Measurements from ENCODE around the gene PDE4D.
"Not testable (repeated sequence)": the region's sequence is repeated elsewhere in the genome, so short reads cannot be mapped to it uniquely, and the experiment has no call there.

Gene PDE4D

GRCh38 chr5:59303289-59303716 is 590.2 kb downstream of the PDE4D start:
- DNase-seq; H3K4me1 Mint-ChIP-seq (ENCODE audit: low read depth in 2 of 2); H3K27ac Mint-ChIP-seq; H3K9me3 Mint-ChIP-seq; H3K4me3 Mint-ChIP-seq; ATAC-seq (replicated peaks); H3K36me3 Mint-ChIP-seq (ENCODE audit: insufficient read depth): not testable (repeated sequence)
- peaks cover 0 to 22% of the 10 kb centered on the region in 2 donors for H3K27me3 Mint-ChIP-seq

GRCh38 chr5:59302509-59302908 is 591.0 kb downstream of the PDE4D start:
- not testable (repeated sequence) for H3K4me1 Mint-ChIP-seq (ENCODE audit: low read depth in 2 of 2); H3K36me3 Mint-ChIP-seq (ENCODE audit: insufficient read depth); DNase-seq; H3K27ac Mint-ChIP-seq; H3K4me3 Mint-ChIP-seq; H3K9me3 Mint-ChIP-seq; ATAC-seq (replicated peaks)
- peaks cover 0 to 22% of the 10 kb centered on the region in 2 donors for H3K27me3 Mint-ChIP-seq

- no peak for ATAC-seq (replicated peaks)
- DNase-seq: no peak
- Mint-ChIP-seq H3K4me3 (no peak overlapping the region), H3K4me1 (ENCODE audit: low read depth in 2 of 2) (peaks cover 5 to 11% of the 10 kb centered on the region in 2 donors), H3K27ac (no peak overlapping the region), H3K9me3 (peaks cover 1 to 7% of the 10 kb centered on the region in 2 donors), H3K36me3 (ENCODE audit: insufficient read depth) (no peaks in the 10 kb centered on the region), H3K27me3 (peaks cover 0 to 22% of the 10 kb centered on the region in 2 donors)
Measured at GRCh38 chr5:59301727-59302126, 591.8 kb downstream of the PDE4D start.

GRCh38 chr5:59300930-59301329 is 592.6 kb downstream of the PDE4D start:
- ATAC-seq (replicated peaks) (no peak), DNase-seq (no peak)
- Mint-ChIP-seq H3K27ac (no peak overlapping the region), H3K27me3 (peaks cover 0 to 18% of the 10 kb centered on the region in 2 donors), H3K9me3 (peaks cover 1 to 7% of the 10 kb centered on the region in 2 donors), H3K36me3 (ENCODE audit: insufficient read depth) (no peaks in the 10 kb centered on the region), H3K4me1 (ENCODE audit: low read depth in 2 of 2) (peaks cover 5 to 16% of the 10 kb centered on the region in 2 donors), H3K4me3 (no peak overlapping the region)

GRCh38 chr5:59299006-59299405 is 594.5 kb downstream of the PDE4D start:
- no peak for ATAC-seq (replicated peaks)

GRCh38 chr5:59296317-59297264 is 596.9 kb downstream of the PDE4D start:
- Mint-ChIP-seq H3K27me3 (no peaks in the 10 kb centered on the region), H3K4me3 (peak overlapping the region; percentile 53 to 71), H3K9me3 (peaks cover 0 to 3% of the 10 kb centered on the region in 2 donors), H3K27ac (peak overlapping the region; percentile 16 to 62), H3K4me1 (ENCODE audit: low read depth in 2 of 2) (peaks cover 5 to 16% of the 10 kb centered on the region in 2 donors), H3K36me3 (ENCODE audit: insufficient read depth) (no peaks in the 10 kb centered on the region)
- no peak for ATAC-seq (replicated peaks)
- DNase-seq: no peak

More at GRCh38 chr5:59299006-59299405, 594.5 kb downstream of the PDE4D start:
- H3K4me1 Mint-ChIP-seq (ENCODE audit: low read depth in 2 of 2): peaks cover 5 to 16% of the 10 kb centered on the region in 2 donors
- H3K27ac Mint-ChIP-seq: no peak overlapping the region
- DNase-seq: no peak
- H3K36me3 Mint-ChIP-seq (ENCODE audit: insufficient read depth): no peaks in the 10 kb centered on the region
- peaks cover 0 to 7% of the 10 kb centered on the region in 2 donors for H3K9me3 Mint-ChIP-seq
- H3K27me3 Mint-ChIP-seq: no peaks in the 10 kb centered on the region
- no peak overlapping the region for H3K4me3 Mint-ChIP-seq

GRCh38 chr5:59293700-59294099 is 599.8 kb downstream of the PDE4D start:
- no peak overlapping the region for H3K4me3 Mint-ChIP-seq
- DNase-seq (no peak), ATAC-seq (replicated peaks) (no peak)
- H3K36me3 Mint-ChIP-seq (ENCODE audit: insufficient read depth): no peaks in the 10 kb centered on the region
- H3K4me1 Mint-ChIP-seq (ENCODE audit: low read depth in 2 of 2): peaks cover 5 to 16% of the 10 kb centered on the region in 2 donors
- peaks cover 0 to 5% of the 10 kb centered on the region in 2 donors for H3K27me3 Mint-ChIP-seq
- H3K27ac Mint-ChIP-seq: no peak overlapping the region
- H3K9me3 Mint-ChIP-seq: no peaks in the 10 kb centered on the region

- Mint-ChIP-seq H3K9me3 (no peaks in the 10 kb centered on the region), H3K4me1 (ENCODE audit: low read depth in 2 of 2) (peaks cover 2 to 7% of the 10 kb centered on the region in 2 donors), H3K4me3 (no peak overlapping the region), H3K27me3 (peaks cover 0 to 21% of the 10 kb centered on the region in 2 donors), H3K27ac (no peak overlapping the region), H3K36me3 (ENCODE audit: insufficient read depth) (no peaks in the 10 kb centered on the region)
- DNase-seq (no peak), ATAC-seq (replicated peaks) (no peak)
Measured at GRCh38 chr5:59291941-59292340, 601.6 kb downstream of the PDE4D start.

GRCh38 chr5:59287884-59288283 is 605.6 kb downstream of the PDE4D start:
- Mint-ChIP-seq H3K27ac (no peak overlapping the region), H3K36me3 (ENCODE audit: insufficient read depth) (no peaks in the 10 kb centered on the region), H3K27me3 (peaks cover 0 to 21% of the 10 kb centered on the region in 2 donors), H3K9me3 (no peaks in the 10 kb centered on the region), H3K4me3 (no peak overlapping the region), H3K4me1 (ENCODE audit: low read depth in 2 of 2) (no peaks in the 10 kb centered on the region)
- ATAC-seq (replicated peaks) (no peak), DNase-seq (no peak)

GRCh38 chr5:59287361-59287760 is 606.2 kb downstream of the PDE4D start:
- Mint-ChIP-seq H3K9me3 (no peaks in the 10 kb centered on the region), H3K4me3 (no peak overlapping the region), H3K27ac (no peak overlapping the region), H3K36me3 (ENCODE audit: insufficient read depth) (no peaks in the 10 kb centered on the region), H3K4me1 (ENCODE audit: low read depth in 2 of 2) (no peaks in the 10 kb centered on the region), H3K27me3 (peaks cover 0 to 21% of the 10 kb centered on the region in 2 donors)
- DNase-seq (no peak), ATAC-seq (replicated peaks) (no peak)

GRCh38 chr5:59286510-59286909 is 607.0 kb downstream of the PDE4D start:
- no peak overlapping the region for H3K27ac Mint-ChIP-seq
- H3K36me3 Mint-ChIP-seq (ENCODE audit: insufficient read depth): no peaks in the 10 kb centered on the region
- ATAC-seq (replicated peaks) (no peak), DNase-seq (no peak)
- no peaks in the 10 kb centered on the region for H3K4me1 Mint-ChIP-seq (ENCODE audit: low read depth in 2 of 2)
- H3K4me3 Mint-ChIP-seq: no peak overlapping the region
- H3K9me3 Mint-ChIP-seq: no peaks in the 10 kb centered on the region
- H3K27me3 Mint-ChIP-seq: peaks cover 5 to 21% of the 10 kb centered on the region in 2 donors

GRCh38 chr5:59285300-59286016 is 608.1 kb downstream of the PDE4D start:
- Mint-ChIP-seq H3K9me3 (no peaks in the 10 kb centered on the region), H3K27me3 (peaks cover 10 to 21% of the 10 kb centered on the region in 2 donors), H3K27ac (no peak overlapping the region), H3K36me3 (ENCODE audit: insufficient read depth) (no peaks in the 10 kb centered on the region), H3K4me1 (ENCODE audit: low read depth in 2 of 2) (no peaks in the 10 kb centered on the region), H3K4me3 (no peak overlapping the region)
- ATAC-seq (replicated peaks) (no peak), DNase-seq (no peak)

GRCh38 chr5:59282726-59283125 is 610.8 kb downstream of the PDE4D start:
- Mint-ChIP-seq H3K4me3 (no peak overlapping the region), H3K27ac (no peak overlapping the region), H3K36me3 (ENCODE audit: insufficient read depth) (no peaks in the 10 kb centered on the region), H3K27me3 (peaks cover 10 to 11% of the 10 kb centered on the region in 2 donors), H3K9me3 (no peaks in the 10 kb centered on the region), H3K4me1 (ENCODE audit: low read depth in 2 of 2) (no peaks in the 10 kb centered on the region)
- no peak for ATAC-seq (replicated peaks)
- no peak for DNase-seq

Measured in effector memory CD8-positive, alpha-beta T cell (primary cell).